Lower lobe of right lung (tissue), 2 donors: ENCODE results near the gene SIT1. TPM values are rescaled to one million over a fixed set of nuclear protein-coding genes. Genes with fewer than 3 reads are reported as not detected.
A peak's percentile ranks its signal among the peaks of the same experiment; 100 is the strongest.

Experiments
- ATAC-seq, 2 donors: fragments of 200-7000 bp; cut with Tn5 transposase; one replicate each; pipeline ENCODE4 v1.9.1; 2020 to 2022; ENCODE audit warnings: mild to moderate bottlenecking in 2 of 2, moderate library complexity in 2 of 2
- DNase-seq: peaks from one replicate; pipeline ENCODE4 v3.0.0-alpha.2; 2020
- H3K27ac ChIP-seq: fragments of 200-600 bp; one replicate; pipeline ENCODE4 v1.8.0; 2022
- H3K27me3 ChIP-seq: fragments of 200-600 bp; one replicate; pipeline ENCODE4 v1.8.0; 2022; ENCODE audit warnings: low read depth
- H3K36me3 ChIP-seq: fragments of 200-600 bp; one replicate; pipeline ENCODE4 v1.8.0; 2022; ENCODE audit warnings: mild to moderate bottlenecking
- H3K4me1 ChIP-seq: fragments of 200-600 bp; one replicate; pipeline ENCODE4 v1.8.0; 2022
- H3K4me3 ChIP-seq: fragments of 200-600 bp; one replicate; pipeline ENCODE4 v1.8.0; 2022; ENCODE audit warnings: mild to moderate bottlenecking
- H3K9me3 ChIP-seq: fragments of 200-600 bp; one replicate; pipeline ENCODE4 v1.8.0; 2022
- intact Hi-C: fragments of 100-400 bp; cut with DNase I; formaldehyde crosslinking; loops from one replicate; pipeline ENCODE4 v1.11.0; 2022
- total RNA-seq: library from RNA; stranded (reverse); fragmentation: NEBNext Ultra II Directional; extraction: Animal tissue kit (Norgen Biotek cat#: 25700); gene quantifications from one replicate; pipeline ENCODE4 v1.2.1, GENCODE V29; 2021
- TF ChIP-seq, protein P1 (sequence below): fragments of 200-600 bp; IDR thresholded peaks from one replicate; pipeline ENCODE4 v1.8.0; 2022; ENCODE audit warnings: antibody characterized with exemption, mild to moderate bottlenecking
- donor health status: DM: no; HTN: yes; CAD: no; lungs with severe emphysema.

SIT1 gene
- total RNA-seq, 1 donor from 2014 or later = 1.5 TPM

DNA sequence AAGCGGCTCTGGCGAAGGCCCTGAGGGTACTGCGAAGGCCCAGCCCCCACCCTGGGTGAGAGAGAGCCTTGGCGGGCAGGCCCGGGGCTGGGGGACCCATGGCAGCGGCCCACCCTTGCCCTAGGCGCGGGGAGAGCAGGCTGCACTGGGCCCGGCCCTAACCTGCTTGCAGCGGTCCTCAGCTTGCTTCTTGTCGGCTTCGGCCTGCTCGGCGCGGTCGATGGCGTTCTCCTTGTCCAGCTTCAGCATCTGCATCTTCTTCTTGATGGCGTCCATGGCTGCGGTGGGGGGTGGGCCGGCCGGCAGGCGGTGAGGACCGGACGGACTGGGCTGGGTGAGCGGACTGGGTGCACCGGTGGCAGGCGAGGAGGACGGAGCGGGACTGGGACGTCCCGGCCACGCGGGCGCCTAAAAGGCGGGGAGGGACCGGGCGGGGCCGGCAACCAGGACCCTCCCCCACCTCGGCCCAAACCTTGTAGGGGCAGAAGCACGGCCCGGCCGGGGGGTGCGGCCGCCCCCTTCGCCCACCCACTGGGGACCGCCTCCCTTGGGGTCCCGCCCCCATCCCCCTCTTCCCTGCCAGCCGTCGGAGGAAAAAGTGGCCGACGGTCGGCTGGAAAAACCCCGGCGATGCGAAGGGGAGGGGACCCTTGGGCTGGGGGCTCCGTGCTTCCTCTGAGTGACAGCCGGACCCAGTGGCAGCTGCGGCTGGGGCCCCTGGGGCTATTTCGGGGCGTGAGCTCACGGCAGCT is 39.0 kb upstream of the SIT1 start, which contains the start of gene TPM2:
Gene TPM2 (minus strand): TSS at position 384 of the 752 bp plus-strand sequence. CDS start 108 bp downstream, at position 276.
- Histone ChIP-seq H3K36me3 (peaks cover 10% of the 10 kb centered on the region), H3K9me3 (no peaks in the 10 kb centered on the region), H3K4me1 (peaks cover 13% of the 10 kb centered on the region), H3K27me3 (no peaks in the 10 kb centered on the region), H3K27ac (peak within 1 kb of the TSS; percentile 80), H3K4me3 (peak within 1 kb of the TSS; percentile 73)
- ATAC-seq = peak; percentile 57 to 69
- DNase-seq = peak; percentile 56
- TF ChIP-seq, protein P1, sequence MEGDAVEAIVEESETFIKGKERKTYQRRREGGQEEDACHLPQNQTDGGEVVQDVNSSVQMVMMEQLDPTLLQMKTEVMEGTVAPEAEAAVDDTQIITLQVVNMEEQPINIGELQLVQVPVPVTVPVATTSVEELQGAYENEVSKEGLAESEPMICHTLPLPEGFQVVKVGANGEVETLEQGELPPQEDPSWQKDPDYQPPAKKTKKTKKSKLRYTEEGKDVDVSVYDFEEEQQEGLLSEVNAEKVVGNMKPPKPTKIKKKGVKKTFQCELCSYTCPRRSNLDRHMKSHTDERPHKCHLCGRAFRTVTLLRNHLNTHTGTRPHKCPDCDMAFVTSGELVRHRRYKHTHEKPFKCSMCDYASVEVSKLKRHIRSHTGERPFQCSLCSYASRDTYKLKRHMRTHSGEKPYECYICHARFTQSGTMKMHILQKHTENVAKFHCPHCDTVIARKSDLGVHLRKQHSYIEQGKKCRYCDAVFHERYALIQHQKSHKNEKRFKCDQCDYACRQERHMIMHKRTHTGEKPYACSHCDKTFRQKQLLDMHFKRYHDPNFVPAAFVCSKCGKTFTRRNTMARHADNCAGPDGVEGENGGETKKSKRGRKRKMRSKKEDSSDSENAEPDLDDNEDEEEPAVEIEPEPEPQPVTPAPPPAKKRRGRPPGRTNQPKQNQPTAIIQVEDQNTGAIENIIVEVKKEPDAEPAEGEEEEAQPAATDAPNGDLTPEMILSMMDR = no peak
- intact Hi-C loops = no loop called here

DNA sequence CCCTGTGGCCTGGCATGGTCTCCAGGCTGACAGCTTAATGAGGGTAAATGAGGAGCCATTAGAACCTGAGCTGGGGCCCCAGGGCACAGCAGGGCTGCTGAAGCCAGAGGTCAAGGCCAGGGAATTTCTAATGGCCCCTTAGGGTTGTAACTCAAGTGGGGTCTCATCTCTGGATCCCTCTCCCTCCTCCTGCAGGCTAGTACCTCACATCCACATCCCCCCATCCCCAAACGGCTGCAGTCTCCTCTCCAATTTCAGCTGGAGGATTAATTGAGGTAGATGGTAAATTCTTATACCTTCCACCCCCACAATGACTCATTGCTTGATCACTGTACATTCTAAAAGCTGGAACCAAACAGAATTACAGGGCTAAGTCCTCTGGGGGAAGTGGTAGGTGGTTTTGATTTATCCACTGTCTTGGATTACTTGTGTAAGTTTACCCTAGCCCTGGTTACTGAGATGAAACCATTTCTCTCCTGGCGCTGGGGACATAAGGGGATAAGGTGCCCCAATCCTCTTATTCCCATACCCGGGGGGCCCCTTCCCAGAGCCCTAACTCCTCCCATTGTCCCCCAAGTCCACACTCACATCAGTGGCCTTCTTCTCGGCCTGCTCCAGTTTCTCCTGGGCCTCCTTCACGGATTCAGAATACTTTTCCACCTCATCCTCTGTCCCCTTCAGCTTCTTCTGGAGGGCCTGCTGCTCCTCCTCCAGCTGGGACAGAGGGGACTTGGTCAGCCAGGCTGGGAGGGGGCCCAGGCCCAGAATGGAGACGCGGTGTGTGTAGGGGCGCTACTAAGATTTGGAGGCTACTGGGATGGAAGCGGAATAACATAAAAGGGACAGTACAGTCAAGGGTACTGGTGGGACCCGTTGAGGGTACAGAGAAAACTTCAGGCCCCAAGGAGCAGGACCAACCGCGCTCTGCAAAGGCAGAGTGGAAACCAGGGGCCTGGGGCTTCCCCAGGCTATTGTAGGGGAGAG is 38.1 kb upstream of the SIT1 start:
- Histone ChIP-seq H3K36me3 (peaks cover 11% of the 10 kb centered on the region), H3K27ac (peak overlapping the region; percentile 80), H3K27me3 (no peaks in the 10 kb centered on the region), H3K4me3 (peak overlapping the region; percentile 73), H3K4me1 (peaks cover 14% of the 10 kb centered on the region), H3K9me3 (no peaks in the 10 kb centered on the region)
- TF ChIP-seq, protein P1 = no peak
- ATAC-seq (no peak), DNase-seq (no peak)
- intact Hi-C loops = no loop called here

DNA sequence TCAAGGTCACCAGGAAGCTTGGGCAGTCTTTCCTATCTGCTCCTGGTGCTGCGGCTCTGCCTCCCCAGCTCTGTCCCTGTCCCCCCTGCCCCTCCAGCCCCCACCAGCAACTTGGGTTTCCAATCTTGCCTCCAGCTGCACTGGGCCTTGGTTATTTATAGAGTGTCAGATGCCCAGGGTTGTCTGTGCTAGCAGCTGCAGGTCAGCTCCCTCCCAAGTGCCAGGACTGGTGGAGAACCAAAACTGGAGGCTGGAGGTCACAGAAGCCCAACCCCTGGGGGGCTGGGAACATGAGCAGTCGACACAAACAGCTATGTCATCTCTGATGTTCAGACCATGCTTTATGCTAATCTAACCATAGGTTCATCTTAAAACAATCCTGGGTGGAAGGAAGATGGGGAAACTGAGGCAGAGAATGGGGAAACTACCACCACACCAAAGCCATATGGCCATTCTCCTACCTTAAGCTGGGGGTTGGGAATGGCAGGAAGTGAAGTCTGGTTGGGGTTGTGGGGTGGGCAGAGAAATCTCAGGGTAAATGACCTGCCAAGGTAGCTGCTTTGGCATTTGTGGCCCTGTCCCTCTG is 37.3 kb upstream of the SIT1 start:
- intact Hi-C loops = no loop called here
- Histone ChIP-seq H3K27ac (no peak overlapping the region), H3K36me3 (peaks cover 11% of the 10 kb centered on the region), H3K27me3 (no peaks in the 10 kb centered on the region), H3K9me3 (no peaks in the 10 kb centered on the region), H3K4me3 (peak overlapping the region; percentile 73), H3K4me1 (peaks cover 21% of the 10 kb centered on the region)
- TF ChIP-seq, protein P1 = no peak
- DNase-seq (no peak), ATAC-seq (no peak)

DNA sequence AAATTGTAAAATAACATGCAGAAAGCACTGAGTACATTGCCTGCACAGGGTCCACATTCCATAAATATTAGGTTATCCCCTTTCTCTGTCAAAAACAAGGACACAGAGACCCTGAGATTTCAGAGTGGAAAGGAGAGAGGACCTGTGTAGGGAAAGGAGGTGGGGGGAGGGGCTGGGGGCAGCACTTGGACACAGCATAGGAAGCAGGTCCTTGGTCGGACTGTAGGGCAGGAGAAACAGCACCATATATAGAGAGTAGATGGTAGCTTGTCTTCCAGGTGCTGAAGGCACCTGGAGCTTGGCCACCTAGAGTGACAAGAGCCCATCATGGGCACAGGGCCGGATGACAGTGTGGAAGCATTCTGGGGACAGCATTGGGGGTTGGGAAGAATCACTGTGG is 36.6 kb upstream of the SIT1 start:
- Histone ChIP-seq H3K9me3 (no peaks in the 10 kb centered on the region), H3K27me3 (no peaks in the 10 kb centered on the region), H3K4me1 (peaks cover 23% of the 10 kb centered on the region), H3K27ac (no peak overlapping the region), H3K36me3 (peaks cover 11% of the 10 kb centered on the region), H3K4me3 (no peak overlapping the region)
- ATAC-seq (no peak), DNase-seq (no peak)
- TF ChIP-seq, protein P1 = no peak
- intact Hi-C loops = no loop called here
